ENCODE measurements around the gene RBM33.
"Not testable (repeated sequence)": the region's sequence is repeated elsewhere in the genome, so short reads cannot be mapped to it uniquely, and the experiment has no call there.

The RBM33 gene

GRCh38 chr7:155665079-155665956 is 20.9 kb downstream of the RBM33 start:
- DNase-seq (ENCODE audit: low read depth) = no peak

- DNase-seq (ENCODE audit: low read depth) = peak; percentile 75
Observed at GRCh38 chr7:155665957-155666287, 21.5 kb downstream of the RBM33 start.

GRCh38 chr7:155667241-155667829 is 22.9 kb downstream of the RBM33 start:
- no peak for DNase-seq (ENCODE audit: low read depth)

GRCh38 chr7:155669717-155670505 is 25.4 kb downstream of the RBM33 start:
- peak; percentile 26 for DNase-seq (ENCODE audit: low read depth)

GRCh38 chr7:155670521-155670920 is 26.1 kb downstream of the RBM33 start:
- no peak for DNase-seq (ENCODE audit: low read depth)

GRCh38 chr7:155674556-155674955 is 30.1 kb downstream of the RBM33 start:
- no peak for DNase-seq (ENCODE audit: low read depth)

- DNase-seq (ENCODE audit: low read depth) = no peak
Observed at GRCh38 chr7:155676052-155676451, 31.6 kb downstream of the RBM33 start.

GRCh38 chr7:155677688-155678087 is 33.2 kb downstream of the RBM33 start:
- no peak for DNase-seq (ENCODE audit: low read depth)

- DNase-seq (ENCODE audit: low read depth) = no peak
Observed at GRCh38 chr7:155680124-155680523, 35.7 kb downstream of the RBM33 start.

GRCh38 chr7:155680864-155681263 is 36.4 kb downstream of the RBM33 start:
- no peak for DNase-seq (ENCODE audit: low read depth)

- no peak for DNase-seq (ENCODE audit: low read depth)
Observed at GRCh38 chr7:155681663-155682062, 37.2 kb downstream of the RBM33 start.

GRCh38 chr7:155682484-155682883 is 38.0 kb downstream of the RBM33 start:
- no peak for DNase-seq (ENCODE audit: low read depth)

GRCh38 chr7:155683098-155683497 is 38.6 kb downstream of the RBM33 start:
- no peak for DNase-seq (ENCODE audit: low read depth)

GRCh38 chr7:155683714-155684113 is 39.3 kb downstream of the RBM33 start:
- DNase-seq (ENCODE audit: low read depth) = no peak

GRCh38 chr7:155684543-155684942 is 40.1 kb downstream of the RBM33 start:
- DNase-seq (ENCODE audit: low read depth) = no peak

GRCh38 chr7:155685070-155685790 is 40.8 kb downstream of the RBM33 start:
- DNase-seq (ENCODE audit: low read depth) = no peak

GRCh38 chr7:155685791-155686160 is 41.3 kb downstream of the RBM33 start:
- DNase-seq (ENCODE audit: low read depth) = no peak

GRCh38 chr7:155686620-155687324 is 42.3 kb downstream of the RBM33 start:
- not testable (repeated sequence) for DNase-seq (ENCODE audit: low read depth)

- DNase-seq (ENCODE audit: low read depth) = not testable (repeated sequence)
Observed at GRCh38 chr7:155688237-155688636, 43.8 kb downstream of the RBM33 start.

- DNase-seq (ENCODE audit: low read depth) = not testable (repeated sequence)
Observed at GRCh38 chr7:155690655-155691054, 46.2 kb downstream of the RBM33 start.

- no peak for DNase-seq (ENCODE audit: low read depth)
Observed at GRCh38 chr7:155692317-155692716, 47.9 kb downstream of the RBM33 start.

- no peak for DNase-seq (ENCODE audit: low read depth)
Observed at GRCh38 chr7:155693826-155694225, 49.4 kb downstream of the RBM33 start.

Measured in GM04504 (cell line).